HL-60/S4 treated with retinoic acid at 250 ng/mL for 4 days and 3 days (cell line): ENCODE measurements around the gene GAPDHS.

Experiments used
- in situ Hi-C: fragments of 300-500 bp; cut with MboI; formaldehyde crosslinking; loops from 2 replicates; pipeline ENCODE4 v1.7.0; 2022; ENCODE audit warnings: low sequenced_read_pairs

GAPDHS gene

DNA sequence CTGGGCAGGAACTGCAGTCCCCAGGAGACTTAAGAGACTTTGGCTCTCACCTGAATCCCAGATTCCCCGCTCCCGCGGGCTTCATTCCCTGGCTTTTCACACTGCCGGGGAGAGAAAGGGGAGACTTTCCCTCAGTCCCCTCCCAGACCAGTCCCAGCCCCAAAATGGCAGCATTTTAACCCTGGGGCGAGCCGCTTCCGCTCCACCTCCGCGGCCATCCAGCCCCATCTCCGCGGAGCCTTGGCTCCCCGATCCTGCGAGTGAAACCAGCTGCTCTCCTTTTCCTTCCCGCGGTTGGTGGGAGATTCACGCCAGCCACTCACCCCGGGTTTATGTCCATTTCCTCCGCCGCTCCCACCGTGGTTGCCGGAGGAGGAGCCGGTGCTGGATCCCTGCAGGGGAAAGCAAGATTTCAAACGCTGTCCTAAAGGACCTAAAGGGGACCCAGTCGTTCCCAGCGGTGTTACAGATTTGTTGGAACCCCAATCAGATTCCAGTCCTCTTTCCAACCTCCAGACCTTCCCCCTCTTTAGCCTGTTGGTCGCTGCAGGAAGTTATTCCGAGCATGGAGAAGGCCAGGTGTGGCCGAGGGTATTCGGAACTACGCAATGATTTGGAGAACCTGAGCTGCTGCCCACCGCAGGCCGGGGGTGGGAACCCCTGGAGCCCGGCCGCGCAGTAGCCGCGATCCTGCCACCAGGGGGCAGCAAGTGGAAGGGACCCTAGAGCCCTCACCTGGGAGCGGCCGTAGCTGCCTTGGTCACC lies 23.2 kb upstream of the GAPDHS start:
- in situ Hi-C loops: no loop called here

DNA sequence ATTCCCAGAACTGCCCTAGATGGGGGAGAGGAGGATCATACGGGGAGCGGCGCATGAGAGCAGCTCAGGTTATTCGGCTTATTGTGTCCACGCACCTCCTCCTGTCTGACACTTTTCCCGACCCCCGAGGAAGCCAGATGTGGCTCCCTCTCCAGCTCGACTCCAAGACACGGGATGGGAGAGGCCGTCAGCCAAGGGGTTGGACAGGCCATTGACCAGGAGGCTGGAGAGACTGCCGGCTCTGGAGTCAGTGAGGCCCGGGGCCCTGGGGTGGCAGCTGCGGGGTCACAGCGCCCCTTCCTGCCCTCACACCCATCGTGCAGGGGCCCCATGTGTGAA lies 22.7 kb upstream of the GAPDHS start:
- in situ Hi-C loops: no loop called here

- in situ Hi-C loops: no loop called here
Measured at GRCh38 chr19:35511337-35511736, 21.9 kb upstream of the GAPDHS start.

DNA sequence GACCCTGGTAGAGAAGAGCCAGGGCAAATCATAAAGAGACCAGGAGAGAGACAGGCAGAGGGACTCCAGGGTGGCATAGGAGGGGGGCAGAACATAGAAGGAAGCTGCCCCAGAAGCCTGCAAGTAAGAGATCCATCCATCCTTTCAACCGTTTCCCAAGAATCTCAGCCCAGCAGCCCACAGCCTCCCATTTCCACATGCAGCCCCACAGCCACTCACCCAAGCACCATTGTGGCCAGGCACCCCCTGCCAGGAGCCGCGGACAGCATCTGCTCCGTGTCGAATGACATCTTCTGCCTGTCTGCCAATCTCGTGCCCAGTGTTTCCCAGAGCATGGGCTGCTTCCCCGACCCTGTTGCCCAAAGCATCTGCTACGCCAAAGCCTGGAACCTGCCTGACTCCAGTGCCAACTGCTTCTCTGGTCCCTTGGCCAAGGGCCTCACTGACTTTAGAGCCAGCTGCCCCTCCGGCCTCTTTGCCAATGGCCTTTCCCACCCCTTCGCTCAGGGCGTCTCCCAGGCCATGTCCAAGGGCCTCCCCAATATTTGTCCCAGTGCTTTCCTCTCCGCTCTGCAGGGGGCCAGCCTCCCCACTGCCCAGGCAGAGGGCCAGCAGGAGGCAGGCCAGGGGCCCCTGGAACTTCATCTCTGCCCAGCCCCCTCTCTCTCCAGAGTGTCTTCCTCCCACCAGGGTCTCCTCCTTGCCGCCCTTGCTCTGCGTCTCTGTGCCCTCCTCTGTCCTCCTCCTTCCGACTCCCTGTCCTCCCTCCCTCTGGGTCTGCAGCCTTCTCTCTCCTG lies 20.2 kb upstream of the GAPDHS start:
- in situ Hi-C loops: no loop called here

- in situ Hi-C loops: no loop called here
Measured at GRCh38 chr19:35513628-35514281, 19.5 kb upstream of the GAPDHS start, which contains the start of gene DMKN. Gene DMKN (minus strand): TSS chr19:35513649. CDS start chr19:35513475, 174 bp downstream.

DNA sequence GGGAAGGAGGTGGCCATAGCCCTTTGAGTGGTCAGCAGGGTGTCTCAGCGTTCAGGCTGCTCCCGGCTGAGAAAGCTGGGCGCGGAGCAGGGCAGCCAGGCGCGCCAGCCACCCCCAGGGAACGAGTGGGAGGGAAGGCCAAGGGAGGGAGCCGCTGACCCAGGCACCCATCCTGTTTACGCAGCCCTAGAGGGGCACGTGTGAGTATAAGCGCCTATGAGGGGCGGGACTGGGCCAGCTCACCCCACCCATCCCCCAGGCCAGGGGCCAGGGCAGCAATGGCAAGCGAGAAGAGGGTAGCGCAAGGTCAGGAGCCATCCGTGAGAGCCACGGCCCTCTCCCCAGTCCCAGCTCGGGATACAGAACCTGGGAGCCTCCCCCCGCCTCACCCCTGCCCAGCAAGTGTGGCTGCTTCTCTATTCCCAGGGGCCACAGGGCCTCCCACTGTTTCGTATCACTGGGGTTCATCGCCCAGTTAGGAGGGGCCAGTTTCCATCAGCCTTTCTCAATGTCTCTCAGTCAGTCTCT lies 18.9 kb upstream of the GAPDHS start:
- in situ Hi-C loops: no loop called here

GRCh38 chr19:35516310-35516709 lies 16.9 kb upstream of the GAPDHS start:
- in situ Hi-C loops: no loop called here

- in situ Hi-C loops: no loop called here
Measured at GRCh38 chr19:35517342-35517741, 15.9 kb upstream of the GAPDHS start.

DNA sequence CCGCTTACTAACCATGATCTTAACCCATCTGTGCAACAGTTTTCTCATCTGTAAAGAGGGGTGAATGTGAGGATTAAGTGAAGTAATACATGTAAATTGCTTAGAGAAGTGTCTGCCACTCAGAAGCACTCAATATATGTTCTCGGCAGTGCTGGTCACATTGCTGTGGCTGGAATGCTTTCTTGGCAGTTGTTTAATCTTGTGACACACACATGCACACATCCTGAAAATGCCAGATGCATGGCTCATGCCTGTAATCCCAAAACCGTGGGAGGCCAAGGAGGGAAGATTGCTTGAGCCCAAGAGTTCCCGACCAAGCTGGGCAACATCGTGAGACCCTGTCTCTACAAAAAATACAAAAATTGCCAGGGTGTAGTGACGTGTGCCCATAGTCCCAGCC lies 14.9 kb upstream of the GAPDHS start:
- in situ Hi-C loops: no loop called here

- in situ Hi-C loops: no loop called here
Measured at GRCh38 chr19:35519291-35519690, 14.0 kb upstream of the GAPDHS start.

- in situ Hi-C loops: no loop called here
Measured at GRCh38 chr19:35521124-35521743, 12.0 kb upstream of the GAPDHS start.

DNA sequence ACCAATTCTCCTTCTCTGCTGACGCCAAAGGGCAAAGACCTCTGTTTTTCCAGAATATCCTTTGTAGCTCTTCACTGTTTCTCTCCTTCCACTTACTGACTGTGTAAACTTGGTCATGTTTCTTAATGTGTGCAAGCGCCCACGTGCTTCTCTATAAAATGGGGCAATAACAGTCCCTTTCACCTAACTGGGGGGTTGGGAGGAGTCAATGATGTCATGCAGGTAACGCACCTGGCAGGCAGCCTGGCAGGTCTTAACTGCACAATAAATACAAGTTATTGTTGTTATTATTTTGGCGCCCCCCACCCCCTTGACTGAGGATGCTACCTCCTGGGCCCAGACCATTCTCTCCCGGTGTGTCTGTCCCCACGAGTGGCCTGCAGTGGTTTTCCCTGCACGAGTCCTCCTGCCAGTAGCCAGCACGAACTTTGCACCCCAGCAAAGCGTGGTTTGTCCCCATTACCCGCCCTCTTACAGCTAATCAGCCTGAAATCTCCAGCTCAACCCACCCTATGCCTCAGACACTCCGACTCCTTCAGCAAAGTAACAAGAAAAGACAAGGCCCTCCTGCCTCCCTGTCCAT lies 10.4 kb upstream of the GAPDHS start:
- in situ Hi-C loops: no loop called here

DNA sequence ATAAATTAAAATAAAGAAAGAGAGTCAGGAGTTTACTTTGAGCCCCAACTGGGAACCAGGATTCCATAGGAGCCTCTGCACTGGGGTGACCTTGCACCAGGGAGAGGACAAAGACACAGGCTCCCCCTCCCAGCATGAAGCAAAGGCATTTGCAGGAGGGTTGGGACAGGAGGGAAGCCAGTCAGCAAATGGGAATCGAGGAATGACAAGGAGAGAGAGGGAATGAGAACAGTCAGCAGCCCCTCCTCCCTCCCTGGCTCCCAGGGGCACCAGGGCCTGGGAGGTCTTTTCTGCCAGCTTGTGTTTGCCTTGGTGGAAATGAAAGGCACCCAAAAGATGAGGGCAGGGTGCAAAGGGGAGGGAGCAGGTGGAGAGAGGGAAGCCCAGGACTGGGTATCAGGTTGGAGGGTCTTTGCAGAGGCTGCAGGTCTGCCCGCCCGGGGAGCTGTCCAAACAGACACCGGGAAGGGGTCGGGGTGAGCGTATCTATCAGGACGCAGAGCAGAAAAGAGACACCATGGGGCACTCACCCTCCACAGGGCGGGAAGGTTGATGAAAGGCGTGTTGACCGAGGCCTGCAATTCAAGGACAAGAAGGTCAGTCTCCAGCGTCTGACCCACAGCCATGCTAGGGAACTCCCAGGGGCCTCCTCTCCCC lies 8.9 kb upstream of the GAPDHS start:
- in situ Hi-C loops: no loop called here

DNA sequence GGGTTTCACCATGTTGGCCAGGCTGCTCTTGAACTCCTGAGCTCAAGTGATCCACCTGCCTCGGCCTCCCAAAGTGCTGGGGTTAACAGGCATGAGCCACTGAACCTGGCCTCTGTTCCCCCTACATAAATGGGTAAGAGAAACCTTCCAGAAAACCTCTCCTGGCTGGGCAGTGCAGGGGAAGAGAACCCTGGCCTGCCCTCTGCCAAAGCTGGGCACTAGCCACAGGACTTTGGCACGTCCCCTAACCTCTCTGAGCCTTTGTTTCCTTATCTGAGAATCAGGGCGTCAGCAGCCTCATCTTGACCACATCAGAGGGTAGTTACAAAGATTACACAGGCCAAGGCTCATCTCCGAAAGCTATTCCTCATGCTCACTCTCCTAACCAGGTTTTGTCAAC lies 7.4 kb upstream of the GAPDHS start:
- in situ Hi-C loops: no loop called here

GRCh38 chr19:35528218-35529038 lies 4.8 kb upstream of the GAPDHS start, which contains the start of gene SBSN:
Gene SBSN (minus strand): TSS chr19:35528311. CDS start chr19:35528281, 30 bp downstream.
- in situ Hi-C loops: no loop called here

DNA sequence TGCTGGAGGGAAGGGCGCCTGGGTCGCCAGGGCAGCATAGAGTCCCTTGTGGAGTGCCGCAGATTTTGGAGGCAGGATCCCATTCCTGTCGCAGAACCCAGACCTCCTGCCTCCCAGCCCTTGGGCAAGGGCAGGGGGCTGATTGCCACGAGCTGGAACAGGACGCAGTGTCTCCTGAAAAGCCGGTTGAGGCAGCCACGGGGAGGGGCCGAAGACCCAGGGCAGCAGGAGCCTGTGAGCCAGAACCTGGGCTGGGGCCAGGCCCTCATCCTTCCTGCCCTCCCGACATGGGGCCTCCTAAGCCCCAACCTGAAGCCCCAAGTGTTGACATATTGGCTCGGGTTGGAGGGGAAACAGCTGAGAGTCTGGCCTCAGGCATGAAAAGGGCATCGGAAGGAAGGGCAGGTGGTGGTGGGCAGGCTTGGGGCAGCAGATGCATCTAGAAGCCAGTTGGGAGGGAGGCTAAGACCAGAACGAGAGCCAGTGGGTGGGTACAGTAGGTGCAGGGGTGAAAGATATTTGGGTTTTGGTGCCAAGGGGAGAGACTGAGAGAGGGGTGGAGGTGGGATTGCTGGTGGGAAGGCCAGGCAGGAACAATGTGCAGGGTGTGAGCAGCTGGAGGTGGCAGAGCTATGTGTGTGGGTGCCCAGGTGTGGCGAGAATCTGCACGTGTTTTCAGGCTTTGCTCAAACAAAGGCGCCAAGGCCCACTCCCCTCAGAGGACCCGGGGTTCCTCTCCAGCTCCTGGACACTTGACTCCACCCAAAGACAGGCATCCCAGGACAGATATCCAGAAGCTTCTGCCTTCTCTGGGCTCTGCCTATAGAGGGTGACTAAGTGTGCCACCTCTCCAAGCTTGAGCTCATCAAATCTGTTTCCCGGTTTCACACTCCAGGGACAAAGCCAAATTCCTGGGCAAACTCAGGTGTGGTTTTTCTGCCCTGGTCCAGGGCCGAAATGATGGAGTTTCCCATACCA lies 3.7 kb upstream of the GAPDHS start:
- in situ Hi-C loops: no loop called here

GRCh38 chr19:35531291-35531690 lies 2.0 kb upstream of the GAPDHS start:
- in situ Hi-C loops: no loop called here

- in situ Hi-C loops: no loop called here
Measured at GRCh38 chr19:35533822-35534392, 651 bp downstream of the GAPDHS start.
